Measurements from ENCODE around the gene SLC25A42. TPM values are rescaled to one million over a fixed set of nuclear protein-coding genes. Genes with fewer than 3 reads are reported as not detected.

SLC25A42 gene
- total RNA-seq, 1 donor from 2014 or later = 14.2 TPM

DNA sequence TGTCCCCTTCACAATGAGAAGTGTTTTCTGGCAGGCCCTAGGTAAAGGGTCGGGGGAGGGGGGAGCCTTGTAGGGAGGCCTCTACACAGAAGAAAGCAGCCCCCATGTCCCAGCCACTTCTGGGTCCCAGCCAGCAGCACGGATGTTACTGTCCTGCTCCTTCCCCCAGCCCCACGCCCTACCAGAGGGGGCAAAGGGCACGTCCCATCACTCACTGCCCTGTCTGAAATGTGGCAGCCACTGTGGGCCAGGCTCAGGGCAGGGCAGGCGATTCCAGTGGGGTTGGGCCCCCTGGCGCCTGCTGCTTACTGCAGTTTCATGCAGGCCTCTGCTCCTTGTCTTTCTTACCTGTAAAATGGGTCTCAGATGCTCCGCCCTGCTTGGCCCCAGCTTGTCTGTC is 6.1 kb upstream of the SLC25A42 start:
- peaks cover 4% of the 10 kb centered on the region for H3K9me3 Mint-ChIP-seq (ENCODE audit: unreplicated experiment)
- H3K27ac Mint-ChIP-seq (ENCODE audit: unreplicated experiment) = no peak overlapping the region
- no peak for DNase-seq
- peaks cover 6% of the 10 kb centered on the region for H3K27me3 Mint-ChIP-seq (ENCODE audit: unreplicated experiment)
- TF ChIP-seq, protein P1, sequence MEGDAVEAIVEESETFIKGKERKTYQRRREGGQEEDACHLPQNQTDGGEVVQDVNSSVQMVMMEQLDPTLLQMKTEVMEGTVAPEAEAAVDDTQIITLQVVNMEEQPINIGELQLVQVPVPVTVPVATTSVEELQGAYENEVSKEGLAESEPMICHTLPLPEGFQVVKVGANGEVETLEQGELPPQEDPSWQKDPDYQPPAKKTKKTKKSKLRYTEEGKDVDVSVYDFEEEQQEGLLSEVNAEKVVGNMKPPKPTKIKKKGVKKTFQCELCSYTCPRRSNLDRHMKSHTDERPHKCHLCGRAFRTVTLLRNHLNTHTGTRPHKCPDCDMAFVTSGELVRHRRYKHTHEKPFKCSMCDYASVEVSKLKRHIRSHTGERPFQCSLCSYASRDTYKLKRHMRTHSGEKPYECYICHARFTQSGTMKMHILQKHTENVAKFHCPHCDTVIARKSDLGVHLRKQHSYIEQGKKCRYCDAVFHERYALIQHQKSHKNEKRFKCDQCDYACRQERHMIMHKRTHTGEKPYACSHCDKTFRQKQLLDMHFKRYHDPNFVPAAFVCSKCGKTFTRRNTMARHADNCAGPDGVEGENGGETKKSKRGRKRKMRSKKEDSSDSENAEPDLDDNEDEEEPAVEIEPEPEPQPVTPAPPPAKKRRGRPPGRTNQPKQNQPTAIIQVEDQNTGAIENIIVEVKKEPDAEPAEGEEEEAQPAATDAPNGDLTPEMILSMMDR (IDR thresholded peaks at IDR 0.05; ENCODE audit: partially characterized antibody, unreplicated experiment) = no peak
- no peaks in the 10 kb centered on the region for H3K36me3 Mint-ChIP-seq (ENCODE audit: unreplicated experiment)
- H3K4me1 Mint-ChIP-seq (ENCODE audit: low read depth, unreplicated experiment) = peaks cover 2% of the 10 kb centered on the region
- H3K4me3 Mint-ChIP-seq (ENCODE audit: unreplicated experiment) = no peak overlapping the region

DNA sequence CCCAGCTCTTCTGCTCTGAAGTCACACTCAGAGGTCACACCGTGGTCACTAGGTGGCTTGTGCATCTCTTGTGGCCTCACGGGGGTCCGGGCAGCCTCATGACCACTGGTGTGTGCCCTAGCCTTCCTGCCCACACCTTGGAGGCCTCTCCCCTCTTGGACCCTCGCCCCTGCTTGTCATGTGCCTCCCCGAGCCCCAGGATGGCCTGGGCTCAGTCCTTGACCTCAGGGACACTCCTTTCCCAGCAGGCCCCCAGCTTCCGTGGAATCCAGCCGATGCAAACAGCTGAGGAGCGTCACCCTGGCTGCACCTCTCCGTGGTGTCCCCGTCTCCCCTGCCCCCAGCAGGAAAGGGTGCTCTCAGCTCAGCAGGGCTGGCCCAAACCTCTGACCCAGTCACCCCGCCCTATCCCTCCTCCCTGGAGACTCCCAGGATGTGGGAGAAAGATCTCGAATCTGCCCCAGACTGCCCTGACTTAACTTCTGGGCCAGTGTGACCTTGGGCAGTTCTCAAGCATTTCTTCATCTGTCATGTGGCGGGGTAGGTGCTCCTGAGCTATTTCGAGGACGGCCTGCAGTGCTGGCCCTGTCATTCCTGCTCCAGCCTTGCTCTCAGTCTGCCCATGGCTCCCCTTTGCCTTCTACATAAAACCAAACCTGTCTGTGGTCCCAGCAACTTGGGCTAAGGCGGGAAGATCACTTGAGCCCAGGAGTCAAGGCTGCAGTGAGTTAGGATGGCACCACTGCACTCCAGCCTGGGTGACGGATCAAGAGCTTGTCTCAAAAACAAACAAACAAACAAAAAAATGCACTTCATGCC is 4.6 kb upstream of the SLC25A42 start:
- TF ChIP-seq, protein P1 (IDR thresholded peaks at IDR 0.05; ENCODE audit: partially characterized antibody, unreplicated experiment) = no peak
- no peak for DNase-seq
- Mint-ChIP-seq H3K36me3 (ENCODE audit: unreplicated experiment) (no peaks in the 10 kb centered on the region), H3K4me3 (ENCODE audit: unreplicated experiment) (no peak overlapping the region), H3K9me3 (ENCODE audit: unreplicated experiment) (peaks cover 4% of the 10 kb centered on the region), H3K4me1 (ENCODE audit: low read depth, unreplicated experiment) (peaks cover 3% of the 10 kb centered on the region), H3K27ac (ENCODE audit: unreplicated experiment) (no peak overlapping the region), H3K27me3 (ENCODE audit: unreplicated experiment) (peaks cover 7% of the 10 kb centered on the region)

DNA sequence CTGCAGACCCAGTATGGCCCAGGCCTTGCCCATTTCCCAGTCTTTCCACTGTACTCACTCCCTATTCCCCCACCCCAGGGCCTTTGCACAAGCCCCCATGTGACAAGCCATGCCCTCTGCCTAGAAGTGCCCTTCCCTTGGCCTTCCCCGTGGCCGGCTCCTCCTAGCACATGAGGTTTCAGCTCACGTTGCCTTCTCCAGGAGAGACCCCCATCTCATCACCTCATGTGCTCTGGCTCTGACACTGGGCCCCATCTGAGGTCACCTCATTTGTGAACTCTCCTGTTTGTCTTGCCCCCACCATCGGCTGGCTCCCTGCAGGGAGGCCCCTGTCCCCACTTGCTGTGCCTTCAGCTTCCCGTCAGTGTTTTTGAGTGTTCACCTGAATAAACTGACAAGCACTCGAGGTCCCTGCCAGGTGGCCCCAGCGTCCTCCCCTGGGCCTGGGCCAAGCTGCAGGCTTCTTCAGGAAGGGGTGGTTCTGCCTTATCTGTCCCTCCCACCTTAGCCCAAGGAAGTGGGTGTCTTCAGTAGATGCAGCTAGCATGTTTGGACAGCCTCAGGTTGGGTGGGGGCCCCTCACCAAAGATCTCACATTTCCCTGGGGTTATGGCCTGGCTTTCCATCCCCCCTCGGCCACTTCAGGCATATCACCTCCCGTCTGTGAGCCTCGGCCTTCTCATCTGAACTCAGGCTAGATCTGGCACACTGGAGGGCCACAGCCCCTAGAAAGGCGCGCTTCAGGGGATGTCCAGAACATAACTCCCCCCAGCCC is 3.8 kb upstream of the SLC25A42 start:
- TF ChIP-seq, protein P1 (IDR thresholded peaks at IDR 0.05; ENCODE audit: partially characterized antibody, unreplicated experiment) = no peak
- Mint-ChIP-seq H3K27me3 (ENCODE audit: unreplicated experiment) (peaks cover 13% of the 10 kb centered on the region), H3K4me3 (ENCODE audit: unreplicated experiment) (no peak overlapping the region), H3K9me3 (ENCODE audit: unreplicated experiment) (peaks cover 4% of the 10 kb centered on the region), H3K4me1 (ENCODE audit: low read depth, unreplicated experiment) (peaks cover 10% of the 10 kb centered on the region), H3K36me3 (ENCODE audit: unreplicated experiment) (no peaks in the 10 kb centered on the region), H3K27ac (ENCODE audit: unreplicated experiment) (no peak overlapping the region)
- no peak for DNase-seq

DNA sequence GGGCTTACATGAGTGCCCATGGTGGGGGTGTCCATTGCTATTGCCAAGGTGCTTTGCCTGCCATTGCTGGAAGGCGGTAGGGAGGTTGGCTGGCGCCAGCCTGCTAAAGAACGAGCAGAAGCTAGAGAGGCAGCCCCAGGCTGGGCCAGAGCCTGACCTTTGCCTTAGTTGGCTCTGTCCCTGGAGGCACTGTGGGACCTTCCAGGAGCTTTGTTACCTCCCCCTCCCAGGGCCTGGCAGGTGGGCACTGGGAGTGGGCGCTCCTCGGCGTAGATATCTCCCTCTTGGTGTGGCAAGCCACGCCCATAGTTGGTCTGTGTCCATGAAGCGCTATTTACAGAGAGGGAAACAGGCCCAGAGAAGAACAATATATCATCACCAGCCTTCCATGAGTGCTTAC is 2.3 kb upstream of the SLC25A42 start:
- H3K27ac Mint-ChIP-seq (ENCODE audit: unreplicated experiment) = no peak overlapping the region
- TF ChIP-seq, protein P1 (IDR thresholded peaks at IDR 0.05; ENCODE audit: partially characterized antibody, unreplicated experiment) = no peak
- no peak for DNase-seq
- no peak overlapping the region for H3K4me3 Mint-ChIP-seq (ENCODE audit: unreplicated experiment)
- peaks cover 1% of the 10 kb centered on the region for H3K9me3 Mint-ChIP-seq (ENCODE audit: unreplicated experiment)
- peaks cover 13% of the 10 kb centered on the region for H3K27me3 Mint-ChIP-seq (ENCODE audit: unreplicated experiment)
- H3K36me3 Mint-ChIP-seq (ENCODE audit: unreplicated experiment) = no peaks in the 10 kb centered on the region
- H3K4me1 Mint-ChIP-seq (ENCODE audit: low read depth, unreplicated experiment) = peaks cover 10% of the 10 kb centered on the region
